HAP-1 (cell line): ENCODE measurements around the gene HM13.
A peak's percentile ranks its signal among the peaks of the same experiment; 100 is the strongest.
"Not testable (repeated sequence)": the region's sequence is repeated elsewhere in the genome, so short reads cannot be mapped to it uniquely, and the experiment has no call there.

ENCODE experiments used
- DNase-seq, 2 experiments: peaks; one replicate each; pipeline ENCODE4 v3.0.0-alpha.2; 2016 to 2020; ENCODE audit warnings: low spot score in 2 of 2
- H3K27me3 ChIP-seq: fragments of 250-450 bp; sonication (Bioruptor Pico); 2 replicates; pipeline ENCODE4 v1.5.1; 2020; ENCODE audit warnings: low read depth, mild to moderate bottlenecking, moderate library complexity
- H3K36me3 ChIP-seq: fragments of 250-450 bp; sonication (Bioruptor Pico); replicated peaks from 2 replicates; pipeline ENCODE4 v1.5.1; 2020; ENCODE audit warnings: mild to moderate bottlenecking
- H3K4me1 ChIP-seq: fragments of 250-450 bp; sonication (Bioruptor Pico); 2 replicates; pipeline ENCODE4 v1.5.1; 2020; ENCODE audit warnings: mild to moderate bottlenecking
- H3K4me3 ChIP-seq: fragments of 250-450 bp; sonication (Bioruptor Pico); 2 replicates; pipeline ENCODE4 v1.5.1; 2020; ENCODE audit warnings: mild to moderate bottlenecking, moderate library complexity
- H3K9me3 ChIP-seq: fragments of 250-450 bp; sonication (Bioruptor Pico); 2 replicates; pipeline ENCODE4 v1.5.1; 2020; ENCODE audit warnings: mild to moderate bottlenecking, moderate library complexity
- in situ Hi-C: fragments of 300-500 bp; cut with MboI; formaldehyde crosslinking; loops from 3 replicates; pipeline ENCODE4 v1.14.3; 2020; ENCODE audit warnings: low sequenced_read_pairs, inconsistent platforms, mixed read lengths

HM13 gene

GRCh38 chr20:31515775-31516107 lies 1.5 kb downstream of the HM13 start:
- in situ Hi-C loops = no loop called here
- peak in 1 of 2 experiments; percentile 18 for DNase-seq
- H3K27me3 ChIP-seq = no peaks in the 10 kb centered on the region
- H3K4me3 ChIP-seq = peak overlapping the region; percentile 96
- peaks cover 25% of the 10 kb centered on the region for H3K4me1 ChIP-seq
- H3K9me3 ChIP-seq = no peaks in the 10 kb centered on the region
- H3K36me3 ChIP-seq = peaks cover 14% of the 10 kb centered on the region

- peaks cover 14% of the 10 kb centered on the region for H3K36me3 ChIP-seq
- in situ Hi-C loops = no loop called here
- no peaks in the 10 kb centered on the region for H3K27me3 ChIP-seq
- peak overlapping the region; percentile 96; the same call in 1 of the 2 replicates for H3K4me3 ChIP-seq
- no peak for DNase-seq
- no peaks in the 10 kb centered on the region for H3K9me3 ChIP-seq
- H3K4me1 ChIP-seq = peaks cover 25% of the 10 kb centered on the region
These were observed 1.9 kb downstream of the HM13 start for GRCh38 chr20:31516166-31516565.

- H3K36me3 ChIP-seq = peaks cover 14% of the 10 kb centered on the region
- H3K4me1 ChIP-seq = peaks cover 25% of the 10 kb centered on the region
- H3K4me3 ChIP-seq = no peak overlapping the region; the same call in 1 of the 2 replicates
- no peaks in the 10 kb centered on the region for H3K9me3 ChIP-seq
- H3K27me3 ChIP-seq = no peaks in the 10 kb centered on the region
- in situ Hi-C loops = no loop called here
- DNase-seq = no peak
These were observed 2.4 kb downstream of the HM13 start for GRCh38 chr20:31516651-31517050.

- peak; percentile 62 to 73 for DNase-seq
- in situ Hi-C loops = no loop called here
These were observed 3.1 kb downstream of the HM13 start for GRCh38 chr20:31517373-31517772.

GRCh38 chr20:31521267-31521666 lies 7.0 kb downstream of the HM13 start:
- DNase-seq, H3K4me3 ChIP-seq, H3K9me3 ChIP-seq, in situ Hi-C loops, H3K27me3 ChIP-seq: not testable (repeated sequence)
- Histone ChIP-seq H3K4me1 (peaks cover 19% of the 10 kb centered on the region), H3K36me3 (peaks cover 26% of the 10 kb centered on the region)

More at GRCh38 chr20:31517373-31517772, 3.1 kb downstream of the HM13 start:
- H3K36me3 ChIP-seq = peaks cover 14% of the 10 kb centered on the region
- H3K4me1 ChIP-seq = peaks cover 28% of the 10 kb centered on the region
- no peak overlapping the region for H3K4me3 ChIP-seq
- H3K27me3 ChIP-seq = no peaks in the 10 kb centered on the region
- no peaks in the 10 kb centered on the region for H3K9me3 ChIP-seq

- no peak overlapping the region for H3K4me3 ChIP-seq
- H3K27me3 ChIP-seq = no peaks in the 10 kb centered on the region
- peaks cover 7% of the 10 kb centered on the region for H3K4me1 ChIP-seq
- peak in 1 of 2 experiments; percentile 18 for DNase-seq
- H3K36me3 ChIP-seq = peaks cover 26% of the 10 kb centered on the region
- H3K9me3 ChIP-seq = no peaks in the 10 kb centered on the region
- in situ Hi-C loops = no loop called here
These were observed 8.5 kb downstream of the HM13 start for GRCh38 chr20:31522731-31523130.

- Histone ChIP-seq H3K36me3 (peaks cover 28% of the 10 kb centered on the region), H3K27me3 (no peaks in the 10 kb centered on the region), H3K4me3 (no peak overlapping the region), H3K4me1 (peaks cover 6% of the 10 kb centered on the region), H3K9me3 (no peaks in the 10 kb centered on the region)
- no peak for DNase-seq
- in situ Hi-C loops = no loop called here
These were observed 9.4 kb downstream of the HM13 start for GRCh38 chr20:31523361-31524283.

GRCh38 chr20:31527266-31527665 lies 13.0 kb downstream of the HM13 start:
- Histone ChIP-seq H3K36me3 (peaks cover 62% of the 10 kb centered on the region), H3K27me3 (no peaks in the 10 kb centered on the region), H3K4me3 (no peak overlapping the region), H3K9me3 (no peaks in the 10 kb centered on the region), H3K4me1 (peaks cover 2% of the 10 kb centered on the region; the same call in 1 of the 2 replicates)
- no peak for DNase-seq
- in situ Hi-C loops = no loop called here

- Histone ChIP-seq H3K36me3 (peaks cover 88% of the 10 kb centered on the region), H3K4me3 (no peak overlapping the region), H3K27me3 (no peaks in the 10 kb centered on the region), H3K4me1 (no peaks in the 10 kb centered on the region), H3K9me3 (no peaks in the 10 kb centered on the region)
- no peak for DNase-seq
- in situ Hi-C loops = no loop called here
These were observed 21.1 kb downstream of the HM13 start for GRCh38 chr20:31535298-31535697.

- no peak overlapping the region for H3K4me3 ChIP-seq
- in situ Hi-C loops = no loop called here
- H3K36me3 ChIP-seq = peaks cover 80% of the 10 kb centered on the region
- H3K4me1 ChIP-seq = no peaks in the 10 kb centered on the region
- DNase-seq = no peak
- no peaks in the 10 kb centered on the region for H3K9me3 ChIP-seq
- H3K27me3 ChIP-seq = no peaks in the 10 kb centered on the region
These were observed 22.3 kb downstream of the HM13 start for GRCh38 chr20:31536575-31536974.

- in situ Hi-C loops = no loop called here
- peaks cover 80% of the 10 kb centered on the region for H3K36me3 ChIP-seq
- H3K4me1 ChIP-seq = no peaks in the 10 kb centered on the region
- no peak for DNase-seq
- no peak overlapping the region for H3K4me3 ChIP-seq
- H3K27me3 ChIP-seq = no peaks in the 10 kb centered on the region
- no peaks in the 10 kb centered on the region for H3K9me3 ChIP-seq
These were observed 23.1 kb downstream of the HM13 start for GRCh38 chr20:31537116-31537871.

- H3K27me3 ChIP-seq = no peaks in the 10 kb centered on the region
- in situ Hi-C loops = no loop called here
- H3K9me3 ChIP-seq = no peaks in the 10 kb centered on the region
- no peaks in the 10 kb centered on the region for H3K4me1 ChIP-seq
- H3K4me3 ChIP-seq = no peak overlapping the region
- peaks cover 80% of the 10 kb centered on the region for H3K36me3 ChIP-seq
- no peak for DNase-seq
These were observed 23.6 kb downstream of the HM13 start for GRCh38 chr20:31537890-31538289.

GRCh38 chr20:31538326-31538725 lies 24.1 kb downstream of the HM13 start:
- Histone ChIP-seq H3K27me3 (no peaks in the 10 kb centered on the region), H3K36me3 (peaks cover 77% of the 10 kb centered on the region), H3K4me1 (no peaks in the 10 kb centered on the region), H3K4me3 (no peak overlapping the region), H3K9me3 (no peaks in the 10 kb centered on the region)
- no peak for DNase-seq
- in situ Hi-C loops = no loop called here

- H3K27me3 ChIP-seq, H3K4me1 ChIP-seq, H3K4me3 ChIP-seq, DNase-seq, H3K9me3 ChIP-seq, in situ Hi-C loops: not testable (repeated sequence)
- peaks cover 64% of the 10 kb centered on the region for H3K36me3 ChIP-seq
These were observed 25.4 kb downstream of the HM13 start for GRCh38 chr20:31539636-31540035.
